ENCODE data around the gene ROBO2. TPM values are rescaled to one million over a fixed set of nuclear protein-coding genes. Genes with fewer than 3 reads are reported as not detected.

ROBO2 gene
- total and polyA plus RNA-seq, 10 of the 15 experiments (the other 5 are each of a cell fraction or from before 2014, with no cell fraction given): 0.22 to 2.5 (median 0.81) TPM

DNA sequence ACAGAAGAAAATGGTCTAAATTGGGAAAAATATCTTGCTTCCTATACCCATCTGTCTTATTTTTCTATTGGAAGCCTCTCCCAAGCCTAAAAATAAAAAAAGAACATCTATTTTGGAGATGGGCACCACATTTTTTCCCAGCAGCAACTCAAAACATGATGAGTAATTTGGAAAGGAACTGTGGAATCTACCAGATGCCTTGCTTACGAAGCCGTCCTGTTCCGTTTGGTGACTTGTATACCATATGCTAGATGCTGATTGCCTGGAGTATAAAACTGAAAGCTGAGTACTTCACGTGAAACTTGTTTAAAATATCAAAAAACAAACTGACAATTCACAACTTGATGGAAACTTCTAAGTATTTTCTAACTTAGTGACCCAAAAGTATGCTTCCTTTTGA, 491.0 kb downstream of the ROBO2 start (continued):
- TF ChIP-seq MEF2A (IDR thresholded peaks at IDR 0.05; ENCODE audit: insufficient read depth, low read depth, low read length): no peak
- TF ChIP-seq PAX8 (IDR thresholded peaks at IDR 0.05): no peak
- TF ChIP-seq, protein P1, sequence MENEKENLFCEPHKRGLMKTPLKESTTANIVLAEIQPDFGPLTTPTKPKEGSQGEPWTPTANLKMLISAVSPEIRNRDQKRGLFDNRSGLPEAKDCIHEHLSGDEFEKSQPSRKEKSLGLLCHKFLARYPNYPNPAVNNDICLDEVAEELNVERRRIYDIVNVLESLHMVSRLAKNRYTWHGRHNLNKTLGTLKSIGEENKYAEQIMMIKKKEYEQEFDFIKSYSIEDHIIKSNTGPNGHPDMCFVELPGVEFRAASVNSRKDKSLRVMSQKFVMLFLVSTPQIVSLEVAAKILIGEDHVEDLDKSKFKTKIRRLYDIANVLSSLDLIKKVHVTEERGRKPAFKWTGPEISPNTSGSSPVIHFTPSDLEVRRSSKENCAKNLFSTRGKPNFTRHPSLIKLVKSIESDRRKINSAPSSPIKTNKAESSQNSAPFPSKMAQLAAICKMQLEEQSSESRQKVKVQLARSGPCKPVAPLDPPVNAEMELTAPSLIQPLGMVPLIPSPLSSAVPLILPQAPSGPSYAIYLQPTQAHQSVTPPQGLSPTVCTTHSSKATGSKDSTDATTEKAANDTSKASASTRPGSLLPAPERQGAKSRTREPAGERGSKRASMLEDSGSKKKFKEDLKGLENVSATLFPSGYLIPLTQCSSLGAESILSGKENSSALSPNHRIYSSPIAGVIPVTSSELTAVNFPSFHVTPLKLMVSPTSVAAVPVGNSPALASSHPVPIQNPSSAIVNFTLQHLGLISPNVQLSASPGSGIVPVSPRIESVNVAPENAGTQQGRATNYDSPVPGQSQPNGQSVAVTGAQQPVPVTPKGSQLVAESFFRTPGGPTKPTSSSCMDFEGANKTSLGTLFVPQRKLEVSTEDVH (IDR thresholded peaks at IDR 0.05; ENCODE audit: low read depth, partially characterized antibody): no peak
- TF ChIP-seq, protein P2, sequence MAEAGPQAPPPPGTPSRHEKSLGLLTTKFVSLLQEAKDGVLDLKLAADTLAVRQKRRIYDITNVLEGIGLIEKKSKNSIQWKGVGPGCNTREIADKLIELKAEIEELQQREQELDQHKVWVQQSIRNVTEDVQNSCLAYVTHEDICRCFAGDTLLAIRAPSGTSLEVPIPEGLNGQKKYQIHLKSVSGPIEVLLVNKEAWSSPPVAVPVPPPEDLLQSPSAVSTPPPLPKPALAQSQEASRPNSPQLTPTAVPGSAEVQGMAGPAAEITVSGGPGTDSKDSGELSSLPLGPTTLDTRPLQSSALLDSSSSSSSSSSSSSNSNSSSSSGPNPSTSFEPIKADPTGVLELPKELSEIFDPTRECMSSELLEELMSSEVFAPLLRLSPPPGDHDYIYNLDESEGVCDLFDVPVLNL (IDR thresholded peaks at IDR 0.05; ENCODE audit: low read depth, low read length): no peak
- TF ChIP-seq, protein P3, sequence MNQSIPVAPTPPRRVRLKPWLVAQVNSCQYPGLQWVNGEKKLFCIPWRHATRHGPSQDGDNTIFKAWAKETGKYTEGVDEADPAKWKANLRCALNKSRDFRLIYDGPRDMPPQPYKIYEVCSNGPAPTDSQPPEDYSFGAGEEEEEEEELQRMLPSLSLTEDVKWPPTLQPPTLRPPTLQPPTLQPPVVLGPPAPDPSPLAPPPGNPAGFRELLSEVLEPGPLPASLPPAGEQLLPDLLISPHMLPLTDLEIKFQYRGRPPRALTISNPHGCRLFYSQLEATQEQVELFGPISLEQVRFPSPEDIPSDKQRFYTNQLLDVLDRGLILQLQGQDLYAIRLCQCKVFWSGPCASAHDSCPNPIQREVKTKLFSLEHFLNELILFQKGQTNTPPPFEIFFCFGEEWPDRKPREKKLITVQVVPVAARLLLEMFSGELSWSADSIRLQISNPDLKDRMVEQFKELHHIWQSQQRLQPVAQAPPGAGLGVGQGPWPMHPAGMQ (IDR thresholded peaks at IDR 0.05; ENCODE audit: borderline replicate concordance): no peak
- TF ChIP-seq, protein P4, sequence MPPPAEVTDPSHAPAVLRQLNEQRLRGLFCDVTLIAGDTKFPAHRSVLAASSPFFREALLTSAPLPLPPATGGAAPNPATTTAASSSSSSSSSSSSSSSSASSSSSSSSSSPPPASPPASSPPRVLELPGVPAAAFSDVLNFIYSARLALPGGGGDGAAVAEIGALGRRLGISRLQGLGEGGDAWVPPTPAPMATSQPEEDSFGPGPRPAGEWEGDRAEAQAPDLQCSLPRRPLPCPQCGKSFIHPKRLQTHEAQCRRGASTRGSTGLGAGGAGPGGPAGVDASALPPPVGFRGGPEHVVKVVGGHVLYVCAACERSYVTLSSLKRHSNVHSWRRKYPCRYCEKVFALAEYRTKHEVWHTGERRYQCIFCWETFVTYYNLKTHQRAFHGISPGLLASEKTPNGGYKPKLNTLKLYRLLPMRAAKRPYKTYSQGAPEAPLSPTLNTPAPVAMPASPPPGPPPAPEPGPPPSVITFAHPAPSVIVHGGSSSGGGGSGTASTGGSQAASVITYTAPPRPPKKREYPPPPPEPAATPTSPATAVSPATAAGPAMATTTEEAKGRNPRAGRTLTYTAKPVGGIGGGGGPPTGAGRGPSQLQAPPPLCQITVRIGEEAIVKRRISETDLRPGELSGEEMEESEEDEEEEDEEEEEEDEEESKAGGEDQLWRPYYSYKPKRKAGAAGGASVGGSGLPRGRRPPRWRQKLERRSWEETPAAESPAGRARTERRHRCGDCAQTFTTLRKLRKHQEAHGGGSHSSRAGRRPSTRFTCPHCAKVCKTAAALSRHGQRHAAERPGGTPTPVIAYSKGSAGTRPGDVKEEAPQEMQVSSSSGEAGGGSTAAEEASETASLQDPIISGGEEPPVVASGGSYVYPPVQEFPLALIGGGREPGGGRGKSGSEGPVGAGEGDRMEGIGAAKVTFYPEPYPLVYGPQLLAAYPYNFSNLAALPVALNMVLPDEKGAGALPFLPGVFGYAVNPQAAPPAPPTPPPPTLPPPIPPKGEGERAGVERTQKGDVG (CRISPR knock-in tag; IDR thresholded peaks at IDR 0.05): no peak

Measured in GM12878 (cell line).